HG03066 (cell line): Measurements from ENCODE around the gene LMNB1.
"Not testable (repeated sequence)": the region's sequence is repeated elsewhere in the genome, so short reads cannot be mapped to it uniquely, and the experiment has no call there.

Source experiments
- ATAC-seq: cut with Tn5 transposase; IDR thresholded peaks from one replicate; pipeline ENCODE4 v1.9.1; 2021; ENCODE audit warnings: low read depth; ENCODE audit not compliant: unreplicated experiment

Gene LMNB1

GRCh38 chr5:126777975-126778674 is 1.2 kb downstream of the LMNB1 start:
- ATAC-seq, result peak; percentile 62

GRCh38 chr5:126778675-126779403 is 1.9 kb downstream of the LMNB1 start:
- peak; percentile 0 for ATAC-seq

GRCh38 chr5:126780165-126780827 is 3.4 kb downstream of the LMNB1 start:
- ATAC-seq, result no peak

GRCh38 chr5:126788409-126788808 is 11.5 kb downstream of the LMNB1 start:
- ATAC-seq, result not testable (repeated sequence)

- peak; percentile 17 for ATAC-seq
Measured at GRCh38 chr5:126793097-126793496, 16.2 kb downstream of the LMNB1 start.

- ATAC-seq, result not testable (repeated sequence)
Measured at GRCh38 chr5:126793648-126794047, 16.7 kb downstream of the LMNB1 start.

GRCh38 chr5:126794157-126794828 is 17.4 kb downstream of the LMNB1 start:
- ATAC-seq, result no peak

- no peak for ATAC-seq
Measured at GRCh38 chr5:126799780-126800179, 22.8 kb downstream of the LMNB1 start.

GRCh38 chr5:126801174-126801991 is 24.4 kb downstream of the LMNB1 start:
- ATAC-seq, result no peak

GRCh38 chr5:126801992-126802294 is 25.0 kb downstream of the LMNB1 start:
- ATAC-seq, result no peak

GRCh38 chr5:126805063-126805462 is 28.1 kb downstream of the LMNB1 start:
- ATAC-seq, result no peak

GRCh38 chr5:126808521-126808988 is 31.6 kb downstream of the LMNB1 start:
- peak; percentile 47 for ATAC-seq

GRCh38 chr5:126809916-126810315 is 33.0 kb downstream of the LMNB1 start:
- ATAC-seq, result no peak

- ATAC-seq, result no peak
Measured at GRCh38 chr5:126810596-126811380, 33.9 kb downstream of the LMNB1 start.

GRCh38 chr5:126811515-126812198 is 34.7 kb downstream of the LMNB1 start:
- ATAC-seq, result no peak

- ATAC-seq, result no peak
Measured at GRCh38 chr5:126812199-126812570, 35.2 kb downstream of the LMNB1 start.

GRCh38 chr5:126813799-126814198 is 36.9 kb downstream of the LMNB1 start:
- ATAC-seq, result not testable (repeated sequence)

GRCh38 chr5:126814721-126815404 is 37.9 kb downstream of the LMNB1 start:
- ATAC-seq, result no peak
